ENCODE measurements around the gene SEMA4B.

SEMA4B gene

GRCh38 chr15:90190606-90191343 lies 10.4 kb upstream of the SEMA4B start:
- no peak overlapping the region for H3K4me3 ChIP-seq (ENCODE audit: control insufficient read depth, low read depth, low read length)
- no peak for DNase-seq (ENCODE audit: low read depth)
- no peak for TF ChIP-seq CTCF (conservative IDR thresholded peaks at IDR 0.05; ENCODE audit: control insufficient read depth, insufficient read depth, low read depth, low read length)

DNA sequence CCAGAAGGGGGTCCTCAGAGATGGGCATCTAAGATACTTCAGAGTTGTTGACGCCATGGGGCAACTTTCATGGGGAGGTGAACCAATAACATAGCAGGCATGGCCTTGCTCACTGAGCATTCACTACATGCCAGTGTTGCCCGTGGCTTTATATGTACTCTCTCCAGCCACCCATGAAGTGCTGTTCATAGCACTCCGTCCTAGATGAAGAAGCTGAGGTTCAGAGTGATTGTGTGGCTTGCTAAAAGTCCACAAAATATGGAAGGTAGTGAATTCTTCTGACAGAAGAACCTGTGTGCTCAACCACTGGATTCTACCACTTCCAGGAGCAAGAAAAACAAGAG lies 9.8 kb upstream of the SEMA4B start:
- H3K4me3 ChIP-seq (ENCODE audit: control insufficient read depth, low read depth, low read length): no peak overlapping the region
- no peak for DNase-seq (ENCODE audit: low read depth)
- TF ChIP-seq CTCF (conservative IDR thresholded peaks at IDR 0.05; ENCODE audit: control insufficient read depth, insufficient read depth, low read depth, low read length): no peak

DNA sequence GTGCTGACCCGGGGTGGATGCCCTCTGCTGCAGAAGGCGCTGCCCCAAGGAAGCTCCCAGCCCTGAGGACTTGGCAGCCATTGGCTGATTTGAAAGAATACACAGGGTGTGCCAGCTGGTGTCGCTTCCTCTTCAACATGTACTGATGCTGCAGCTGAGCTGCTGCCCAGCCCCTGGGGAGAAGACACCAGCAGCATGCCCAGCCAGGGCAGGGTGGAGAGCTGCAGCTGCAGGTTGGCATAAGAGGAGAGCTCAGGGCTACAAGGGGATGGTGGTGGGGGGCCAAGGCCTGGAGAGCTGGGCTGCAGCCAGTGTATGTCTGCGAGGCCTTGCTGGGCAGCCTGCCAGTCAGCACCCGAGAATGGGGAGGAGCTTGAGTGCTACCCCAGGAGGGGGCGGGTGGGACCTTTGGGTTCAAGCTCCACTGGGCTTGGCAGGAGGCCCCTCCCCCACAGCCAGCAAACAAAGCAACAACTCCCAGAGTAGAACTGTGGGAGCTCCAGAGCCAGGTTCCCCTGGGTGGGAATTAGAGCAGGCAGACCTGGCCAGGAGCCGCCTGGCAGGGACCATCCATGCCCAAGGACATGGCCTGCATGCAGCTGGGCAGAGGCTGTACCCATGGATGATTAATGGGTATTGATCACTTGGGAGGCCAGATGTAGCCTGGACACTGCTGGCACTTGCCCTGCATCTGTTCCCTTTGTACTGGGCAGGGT lies 9.2 kb upstream of the SEMA4B start:
- no peak for DNase-seq (ENCODE audit: low read depth)
- no peak overlapping the region for H3K4me3 ChIP-seq (ENCODE audit: control insufficient read depth, low read depth, low read length)
- TF ChIP-seq CTCF (conservative IDR thresholded peaks at IDR 0.05; ENCODE audit: control insufficient read depth, insufficient read depth, low read depth, low read length): no peak

DNA sequence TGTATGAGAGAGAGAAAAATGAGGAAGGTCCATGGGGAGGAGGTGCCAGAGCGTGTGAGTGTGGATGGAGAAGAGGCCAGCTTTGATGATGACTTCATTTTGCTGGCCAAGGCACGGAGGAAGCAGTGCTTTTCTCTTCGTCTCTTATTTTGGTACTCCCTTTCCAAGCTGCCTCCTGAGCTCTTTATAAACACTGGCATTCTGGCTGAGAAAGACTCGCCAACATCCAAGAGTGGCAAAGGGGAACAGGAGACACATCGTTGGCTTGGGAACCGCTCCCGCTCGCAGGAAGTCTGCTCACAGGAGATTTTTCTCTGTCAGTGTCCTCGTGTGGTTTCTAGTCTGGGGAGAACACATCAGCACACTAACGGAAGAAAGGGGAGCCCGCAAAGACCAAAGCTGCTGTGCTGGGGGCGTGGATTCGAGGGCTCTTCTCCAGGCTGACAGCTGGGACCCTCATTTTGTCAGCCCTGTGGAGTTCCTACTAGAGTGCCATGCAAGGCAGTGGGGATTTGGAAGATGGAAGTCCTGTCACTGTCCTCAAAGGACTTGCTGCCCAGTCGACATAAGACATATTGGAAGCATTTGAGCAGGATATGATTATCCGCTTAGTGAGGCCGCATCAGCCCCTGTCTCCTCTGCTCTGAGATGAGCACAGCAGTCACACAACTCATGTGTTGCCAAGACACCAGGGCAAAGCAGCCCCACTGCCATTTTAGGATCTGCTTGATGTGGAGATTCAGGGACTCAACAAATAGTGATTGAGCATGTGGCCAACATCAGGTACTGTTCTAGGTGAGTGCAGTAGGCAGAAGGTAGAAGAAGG lies 8.0 kb upstream of the SEMA4B start:
- no peak for DNase-seq (ENCODE audit: low read depth)
- no peak for TF ChIP-seq CTCF (conservative IDR thresholded peaks at IDR 0.05; ENCODE audit: control insufficient read depth, insufficient read depth, low read depth, low read length)
- no peak overlapping the region for H3K4me3 ChIP-seq (ENCODE audit: control insufficient read depth, low read depth, low read length)

GRCh38 chr15:90194655-90195054 lies 6.5 kb upstream of the SEMA4B start:
- no peak for DNase-seq (ENCODE audit: low read depth)
- TF ChIP-seq CTCF (conservative IDR thresholded peaks at IDR 0.05; ENCODE audit: control insufficient read depth, insufficient read depth, low read depth, low read length): no peak
- no peak overlapping the region for H3K4me3 ChIP-seq (ENCODE audit: control insufficient read depth, low read depth, low read length)

DNA sequence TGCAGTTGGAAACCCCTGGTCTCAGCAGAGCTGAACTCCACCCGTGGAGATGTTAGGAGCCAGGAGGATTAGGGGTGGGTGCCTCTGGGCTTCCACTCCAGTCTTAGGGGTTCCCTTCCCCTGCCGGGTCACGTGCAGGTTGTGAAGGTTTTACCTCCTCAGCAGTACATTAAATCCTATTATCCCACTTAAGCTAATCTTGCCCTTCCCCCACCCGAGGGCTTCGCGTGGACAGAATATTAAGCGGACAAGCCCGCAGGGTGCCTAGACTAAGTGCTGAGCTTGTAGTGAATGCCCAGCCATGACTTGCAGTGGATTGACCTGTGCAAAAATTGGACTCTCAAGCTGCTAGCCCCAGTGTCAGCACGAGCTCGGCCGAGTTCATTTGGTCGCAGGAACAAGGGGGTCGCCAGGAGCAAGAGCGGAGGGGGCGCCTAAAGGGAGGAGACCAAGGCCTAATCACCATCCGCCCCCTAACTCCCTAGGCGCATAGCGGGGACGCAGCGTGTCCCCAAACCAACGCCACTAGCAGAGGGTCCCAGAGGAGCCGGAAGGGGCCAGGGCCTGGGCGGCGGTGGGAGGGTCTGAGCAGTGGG lies 498 bp upstream of the SEMA4B start:
- H3K4me3 ChIP-seq (ENCODE audit: control insufficient read depth, low read depth, low read length): peak overlapping the region; percentile 58
- DNase-seq (ENCODE audit: low read depth): no peak

More for the DNA sequence above, 498 bp upstream of the SEMA4B start:
- TF ChIP-seq CTCF (conservative IDR thresholded peaks at IDR 0.05; ENCODE audit: control insufficient read depth, insufficient read depth, low read depth, low read length): no peak
